Measurements from ENCODE around the gene TAL1.

The TAL1 gene

GRCh38 chr1:47180603-47181094, 51.4 kb downstream of the TAL1 start:
- Mint-ChIP-seq H3K27me3 (ENCODE audit: low read depth) (peaks cover 42% of the 10 kb centered on the region), H3K4me1 (peaks cover 9% of the 10 kb centered on the region), H3K9me3 (no peaks in the 10 kb centered on the region), H3K27ac (no peak overlapping the region), H3K36me3 (ENCODE audit: low read depth) (no peaks in the 10 kb centered on the region), H3K4me3 (no peak overlapping the region)
- no peak for TF ChIP-seq CTCF (IDR thresholded peaks at IDR 0.05; ENCODE audit: unreplicated experiment in 3 of 3)

DNA sequence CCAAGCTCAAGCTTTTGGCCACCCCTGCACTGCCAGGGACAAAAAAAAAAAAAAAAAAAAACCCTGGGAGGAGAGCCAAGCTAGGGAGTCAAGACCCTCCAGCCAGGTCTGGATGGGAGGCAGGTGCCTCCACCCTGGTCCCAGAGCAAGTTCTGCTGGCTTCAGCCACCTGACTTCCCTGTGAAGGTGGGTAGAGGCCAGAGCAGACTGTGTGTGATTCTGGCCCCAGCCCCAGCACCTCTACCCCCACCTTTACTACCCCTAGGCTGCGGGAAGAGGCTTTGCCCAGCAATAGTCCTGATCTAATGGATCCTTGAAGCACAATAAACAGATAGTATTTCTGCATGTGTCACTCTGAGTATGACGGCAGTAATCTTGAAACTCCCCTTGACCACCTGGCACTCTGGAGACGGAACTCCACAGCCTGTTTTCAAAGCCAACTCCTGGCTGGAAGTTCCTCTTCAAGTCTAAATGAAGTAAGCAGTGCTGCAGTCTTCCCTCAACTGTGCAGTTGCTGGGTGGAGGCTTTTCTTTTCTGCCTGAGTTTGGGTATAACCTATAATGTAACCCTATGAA, 51.9 kb downstream of the TAL1 start:
- H3K36me3 Mint-ChIP-seq (ENCODE audit: low read depth), result no peaks in the 10 kb centered on the region
- peaks cover 43% of the 10 kb centered on the region for H3K27me3 Mint-ChIP-seq (ENCODE audit: low read depth)
- no peak for TF ChIP-seq CTCF (IDR thresholded peaks at IDR 0.05; ENCODE audit: unreplicated experiment in 3 of 3)
- peaks cover 9% of the 10 kb centered on the region for H3K4me1 Mint-ChIP-seq
- peak overlapping the region in 1 of 3 experiments; percentile 16 for H3K4me3 Mint-ChIP-seq
- H3K27ac Mint-ChIP-seq, result no peak overlapping the region
- H3K9me3 Mint-ChIP-seq, result no peaks in the 10 kb centered on the region

DNA sequence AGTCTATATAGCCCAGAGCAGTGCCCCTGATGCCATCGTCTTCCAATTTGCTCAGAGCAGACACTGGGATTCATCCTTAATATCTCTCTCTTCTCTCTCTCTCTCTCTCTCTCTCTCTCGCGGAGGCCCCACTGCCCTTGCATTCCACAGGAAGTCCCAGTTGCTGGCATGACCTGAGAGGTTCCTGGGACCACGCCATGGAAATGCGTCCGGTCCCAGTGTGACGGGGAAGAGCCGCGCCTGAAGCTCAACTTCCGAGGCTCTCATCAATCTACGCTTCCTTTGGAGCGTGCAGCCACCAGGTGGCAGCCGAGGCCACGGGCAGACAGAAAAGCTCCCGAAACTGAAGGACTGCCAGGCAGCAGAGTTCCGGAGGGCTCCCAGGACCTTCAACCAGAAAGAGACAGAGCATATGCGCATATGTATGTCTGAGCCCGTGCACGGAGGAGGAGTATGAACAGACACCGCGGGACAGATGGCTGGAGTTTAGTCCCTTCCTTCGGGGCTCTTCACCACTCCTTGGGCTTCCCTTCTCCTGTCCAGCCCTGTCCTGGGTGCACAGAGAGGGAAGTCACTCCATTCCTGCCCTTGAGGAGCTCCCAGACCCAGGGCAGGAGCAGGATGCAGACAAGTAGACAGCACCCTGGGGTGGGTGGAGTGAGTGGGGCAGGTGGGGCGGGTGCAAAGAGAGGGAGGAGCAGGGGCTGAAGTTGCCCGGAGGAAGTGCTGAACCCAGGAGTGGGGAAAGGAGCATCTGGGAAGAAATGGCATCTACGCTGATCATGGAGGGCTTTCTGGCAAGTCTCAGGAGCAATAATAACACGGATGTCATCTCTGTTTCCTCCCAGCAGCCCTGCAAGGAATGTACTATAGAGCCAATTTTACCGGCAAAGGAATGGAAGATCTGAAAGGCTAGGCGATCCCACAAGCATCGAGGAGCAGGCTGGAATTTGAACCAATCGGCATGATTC, 52.7 kb downstream of the TAL1 start:
- Mint-ChIP-seq H3K27me3 (ENCODE audit: low read depth) (peaks cover 45% of the 10 kb centered on the region), H3K4me1 (peaks cover 9% of the 10 kb centered on the region), H3K27ac (peak overlapping the region in 2 of 3 experiments; percentile 0 to 64), H3K4me3 (peak overlapping the region; percentile 68 to 86 (median 76)), H3K9me3 (no peaks in the 10 kb centered on the region), H3K36me3 (ENCODE audit: low read depth) (no peaks in the 10 kb centered on the region)
- TF ChIP-seq CTCF (IDR thresholded peaks at IDR 0.05; ENCODE audit: unreplicated experiment in 3 of 3), result peak; percentile 85 to 92 (median 86)

DNA sequence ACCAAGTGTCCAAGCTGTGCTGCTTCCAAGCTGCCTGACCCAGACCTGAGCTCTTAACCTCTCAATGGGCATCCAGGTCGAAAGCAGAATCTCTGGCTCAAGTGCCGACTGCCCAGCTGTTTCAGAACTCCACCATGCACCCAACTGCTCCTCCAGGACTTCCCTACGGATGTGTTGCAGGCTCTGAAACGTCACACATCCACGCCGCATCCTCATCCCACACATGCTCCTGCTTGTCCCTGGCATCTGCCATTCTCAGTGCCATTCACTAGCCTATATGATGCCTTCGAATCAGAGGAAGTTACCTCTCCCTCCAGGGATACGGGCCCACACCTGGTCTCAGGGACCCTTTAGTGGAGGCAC, 53.4 kb downstream of the TAL1 start:
- no peak for TF ChIP-seq CTCF (IDR thresholded peaks at IDR 0.05; ENCODE audit: unreplicated experiment in 3 of 3)

DNA sequence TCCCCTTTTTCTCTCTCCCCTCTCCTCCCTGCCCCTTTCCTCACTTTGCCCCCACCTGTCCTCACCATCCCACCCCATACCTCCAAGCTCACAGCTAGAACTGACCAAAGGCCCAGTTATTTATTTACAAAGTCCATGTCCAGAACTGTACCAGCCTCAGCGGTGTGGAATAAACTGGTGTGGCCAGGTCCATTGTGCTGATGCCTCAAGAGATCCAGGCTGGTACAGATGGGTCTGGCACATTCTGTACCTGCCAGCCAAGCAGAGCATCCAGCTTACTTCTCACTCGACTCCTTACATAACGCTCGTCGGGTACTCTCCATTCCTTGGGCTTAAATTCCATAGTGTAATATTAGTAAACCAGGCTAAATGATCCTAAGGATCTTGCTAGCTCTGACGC, 54.0 kb downstream of the TAL1 start:
- Mint-ChIP-seq H3K27me3 (ENCODE audit: low read depth) (peaks cover 44% of the 10 kb centered on the region), H3K27ac (no peak overlapping the region), H3K4me3 (no peak overlapping the region), H3K4me1 (peaks cover 9% of the 10 kb centered on the region), H3K36me3 (ENCODE audit: low read depth) (no peaks in the 10 kb centered on the region), H3K9me3 (no peaks in the 10 kb centered on the region)
- TF ChIP-seq CTCF (IDR thresholded peaks at IDR 0.05; ENCODE audit: unreplicated experiment in 3 of 3), result no peak

More for the DNA sequence above, 53.4 kb downstream of the TAL1 start:
- Mint-ChIP-seq H3K36me3 (ENCODE audit: low read depth) (no peaks in the 10 kb centered on the region), H3K27ac (peak overlapping the region in 1 of 3 experiments; percentile 64), H3K4me1 (peaks cover 9% of the 10 kb centered on the region), H3K4me3 (peak overlapping the region; percentile 68 to 86 (median 76)), H3K9me3 (no peaks in the 10 kb centered on the region), H3K27me3 (ENCODE audit: low read depth) (peaks cover 50% of the 10 kb centered on the region)

All from nephron (organoid).